Coronary artery (tissue), 2 donors: ENCODE results near the gene UBLCP1.
"Not testable (repeated sequence)": the region's sequence is repeated elsewhere in the genome, so short reads cannot be mapped to it uniquely, and the experiment has no call there.

Source experiments
- DNase-seq: peaks from one replicate; pipeline ENCODE4 v3.0.0-alpha.2; 2017; ENCODE audit warnings: low spot score
- H3K27ac ChIP-seq, 2 donors: fragments of 200-600 bp; sonication (generic); one replicate each; pipeline ENCODE4 v1.5.1; 2016 to 2019
- H3K4me3 ChIP-seq: fragments of 200-600 bp; sonication (generic); 2 replicates; pipeline ENCODE4 v1.5.1; 2016; ENCODE audit warnings: mild to moderate bottlenecking, moderate library complexity
- TF ChIP-seq, protein P1 (sequence below): fragments of 200-600 bp; sonication (generic); IDR thresholded peaks from one replicate; pipeline ENCODE4 v1.5.1; 2019; ENCODE audit warnings: antibody characterized with exemption

The UBLCP1 gene

DNA sequence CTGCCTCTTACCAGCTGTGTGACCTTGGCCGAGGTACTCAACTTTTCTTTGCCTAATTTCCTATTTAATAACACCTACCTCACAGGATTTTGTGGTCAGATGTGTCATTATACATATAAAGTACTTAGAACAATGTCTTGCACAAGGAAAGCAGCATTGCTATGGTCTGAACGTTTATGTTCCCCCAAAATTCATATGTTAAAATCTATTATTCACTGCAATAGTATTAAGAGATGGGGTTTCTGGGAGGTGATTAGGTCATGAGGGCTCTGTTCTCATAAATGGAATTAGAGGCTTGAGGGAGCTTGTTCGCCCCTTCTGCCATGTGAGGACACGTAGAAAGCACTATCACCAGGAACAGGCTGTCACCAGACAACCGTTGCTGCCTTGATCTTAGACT lies 42.9 kb upstream of the UBLCP1 start:
- Histone ChIP-seq H3K27ac (no peak overlapping the region), H3K4me3 (no peak overlapping the region)
- no peak for DNase-seq
- TF ChIP-seq, protein P1, sequence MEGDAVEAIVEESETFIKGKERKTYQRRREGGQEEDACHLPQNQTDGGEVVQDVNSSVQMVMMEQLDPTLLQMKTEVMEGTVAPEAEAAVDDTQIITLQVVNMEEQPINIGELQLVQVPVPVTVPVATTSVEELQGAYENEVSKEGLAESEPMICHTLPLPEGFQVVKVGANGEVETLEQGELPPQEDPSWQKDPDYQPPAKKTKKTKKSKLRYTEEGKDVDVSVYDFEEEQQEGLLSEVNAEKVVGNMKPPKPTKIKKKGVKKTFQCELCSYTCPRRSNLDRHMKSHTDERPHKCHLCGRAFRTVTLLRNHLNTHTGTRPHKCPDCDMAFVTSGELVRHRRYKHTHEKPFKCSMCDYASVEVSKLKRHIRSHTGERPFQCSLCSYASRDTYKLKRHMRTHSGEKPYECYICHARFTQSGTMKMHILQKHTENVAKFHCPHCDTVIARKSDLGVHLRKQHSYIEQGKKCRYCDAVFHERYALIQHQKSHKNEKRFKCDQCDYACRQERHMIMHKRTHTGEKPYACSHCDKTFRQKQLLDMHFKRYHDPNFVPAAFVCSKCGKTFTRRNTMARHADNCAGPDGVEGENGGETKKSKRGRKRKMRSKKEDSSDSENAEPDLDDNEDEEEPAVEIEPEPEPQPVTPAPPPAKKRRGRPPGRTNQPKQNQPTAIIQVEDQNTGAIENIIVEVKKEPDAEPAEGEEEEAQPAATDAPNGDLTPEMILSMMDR: no peak

DNA sequence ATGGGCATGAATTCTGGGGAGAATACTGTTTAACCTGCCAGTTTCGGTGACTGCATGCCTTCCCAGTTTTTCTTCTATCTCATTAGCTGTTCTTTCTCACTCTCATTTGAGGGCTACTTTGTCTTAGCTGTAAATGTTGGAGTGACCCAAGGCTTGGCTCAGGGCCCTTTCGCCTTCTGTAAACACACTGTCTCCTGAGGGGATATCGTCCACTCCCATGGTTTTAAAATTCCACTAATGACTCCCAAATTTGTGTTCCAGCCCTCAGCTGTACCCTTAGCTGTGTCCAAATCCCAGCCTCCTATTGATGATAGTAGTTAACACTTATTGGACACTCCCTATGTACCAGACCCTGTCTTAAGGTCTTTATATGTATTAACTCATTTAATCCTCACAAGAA lies 39.6 kb upstream of the UBLCP1 start:
- no peak for DNase-seq
- no peak overlapping the region for H3K27ac ChIP-seq

DNA sequence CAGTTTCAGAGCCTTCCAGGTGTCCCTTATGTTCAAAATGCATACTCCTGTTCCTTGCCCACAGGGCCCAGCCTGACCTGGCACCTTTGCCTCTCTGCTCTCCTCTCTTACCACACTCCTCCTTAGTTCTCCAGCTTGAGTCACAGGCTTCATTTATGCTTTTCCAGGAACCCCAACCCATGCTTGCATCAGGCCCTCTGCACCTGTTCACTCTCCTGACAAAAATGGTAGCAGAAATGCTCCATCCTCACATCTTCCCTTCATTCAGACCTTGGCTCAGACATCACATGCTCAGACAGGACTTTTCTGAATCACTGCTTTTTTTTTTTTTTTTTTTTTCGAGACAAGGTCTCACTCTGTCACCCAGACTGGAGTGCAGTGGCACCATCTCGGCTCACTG lies 38.6 kb upstream of the UBLCP1 start:
- no peak overlapping the region for H3K4me3 ChIP-seq
- DNase-seq: no peak
- no peak overlapping the region for H3K27ac ChIP-seq
- TF ChIP-seq, protein P1: no peak

More for the DNA sequence above, 39.6 kb upstream of the UBLCP1 start:
- TF ChIP-seq, protein P1: no peak
- no peak overlapping the region for H3K4me3 ChIP-seq

DNA sequence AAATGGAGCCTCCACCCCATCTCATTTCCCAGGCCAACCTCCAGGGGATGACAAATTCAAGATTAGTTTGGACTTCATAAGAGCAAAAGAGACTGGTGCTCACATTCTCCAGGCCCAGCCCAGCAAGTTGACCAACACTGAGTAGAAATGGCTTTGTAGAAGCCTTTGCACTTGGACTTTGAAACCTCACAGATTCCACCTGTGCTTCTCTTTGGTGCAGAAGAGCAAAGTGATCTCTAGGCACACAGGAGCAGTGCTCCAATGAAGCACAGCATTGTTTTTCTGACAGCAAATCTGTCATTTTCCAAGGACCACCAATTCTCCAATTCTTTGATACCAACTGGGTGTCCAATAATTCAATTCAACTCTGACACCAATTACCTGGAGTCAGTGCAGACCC lies 36.6 kb upstream of the UBLCP1 start:
- no peak overlapping the region for H3K27ac ChIP-seq
- DNase-seq: no peak
- H3K4me3 ChIP-seq: no peak overlapping the region
- TF ChIP-seq, protein P1: no peak

GRCh38 chr5:159227452-159227851 lies 35.6 kb upstream of the UBLCP1 start:
- no peak overlapping the region for H3K27ac ChIP-seq
- DNase-seq: no peak
- TF ChIP-seq, protein P1: no peak
- no peak overlapping the region for H3K4me3 ChIP-seq

DNA sequence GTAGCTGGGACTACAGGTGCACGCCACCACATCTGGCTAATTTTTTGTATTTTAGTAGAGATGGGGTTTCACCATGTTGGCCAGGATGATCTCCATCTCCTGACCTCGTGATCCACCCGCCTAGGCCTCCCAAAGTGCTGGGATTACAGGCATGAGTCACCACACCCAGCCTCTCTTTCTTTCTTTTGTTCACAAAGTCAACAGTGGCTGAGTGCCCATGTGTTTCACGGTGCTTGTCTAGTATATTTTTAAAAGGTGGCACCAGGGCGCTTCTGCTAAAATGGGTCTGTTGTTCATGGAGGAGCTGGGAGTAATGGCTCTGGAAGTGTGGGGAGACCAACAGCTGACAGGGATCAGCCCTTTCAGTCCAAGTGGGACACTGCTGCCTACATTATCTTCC lies 35.0 kb upstream of the UBLCP1 start:
- not testable (repeated sequence) for DNase-seq, H3K4me3 ChIP-seq, H3K27ac ChIP-seq

GRCh38 chr5:159230657-159231056 lies 32.4 kb upstream of the UBLCP1 start:
- DNase-seq: no peak
- Histone ChIP-seq H3K4me3 (no peak overlapping the region), H3K27ac (no peak overlapping the region)
- TF ChIP-seq, protein P1: no peak

DNA sequence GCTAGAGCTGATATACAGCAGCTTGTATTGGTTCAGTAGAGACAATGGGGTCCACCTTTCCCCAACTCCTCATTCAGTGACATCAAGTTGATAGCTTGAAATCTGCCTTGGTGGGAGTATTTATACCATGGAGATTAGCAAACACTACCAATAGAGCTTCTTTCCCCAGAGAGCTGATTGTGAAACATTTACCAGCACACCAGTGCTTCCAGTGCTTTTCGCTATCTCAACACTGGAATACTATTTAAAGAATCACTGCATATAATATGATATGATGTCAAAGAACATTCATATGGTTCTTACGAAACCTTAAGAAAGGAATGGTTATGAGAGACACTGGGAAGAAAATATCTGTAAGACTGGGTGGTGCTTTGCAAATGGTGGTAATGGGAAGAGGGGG lies 31.9 kb upstream of the UBLCP1 start:
- no peak overlapping the region for H3K4me3 ChIP-seq
- no peak for DNase-seq
- H3K27ac ChIP-seq: no peak overlapping the region
- TF ChIP-seq, protein P1: no peak

GRCh38 chr5:159235871-159236520 lies 27.1 kb upstream of the UBLCP1 start:
- not testable (repeated sequence) for H3K27ac ChIP-seq, H3K4me3 ChIP-seq, DNase-seq
